Measurements from ENCODE around the gene DHRS9.

DNA sequence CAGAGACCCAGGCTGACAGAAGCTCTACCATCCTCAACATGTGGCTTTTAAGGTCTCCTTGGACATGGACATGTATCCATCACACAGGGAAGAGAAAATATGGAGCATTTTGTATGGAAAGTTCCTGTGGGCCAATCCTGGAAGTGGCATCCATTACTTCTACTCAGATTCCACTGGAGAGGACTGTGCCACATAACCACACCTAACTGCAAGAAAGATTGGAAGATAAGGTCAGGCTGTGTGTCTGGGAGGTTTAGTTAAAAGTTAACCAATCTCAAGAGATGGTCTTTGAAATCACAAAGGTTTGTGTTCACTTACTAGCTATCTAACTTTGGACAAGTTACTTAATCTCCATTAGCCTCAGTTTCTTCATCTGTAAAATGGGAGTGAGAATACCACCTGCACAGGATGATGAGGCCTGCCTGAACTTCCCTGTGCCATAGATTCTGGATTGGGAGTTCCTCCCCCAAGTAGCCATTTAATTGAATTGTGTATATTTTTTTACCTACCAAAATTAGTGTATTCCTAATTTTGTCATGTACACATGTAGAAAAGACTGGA, 34.3 kb upstream of the DHRS9 start:
- TF ChIP-seq, protein P1, sequence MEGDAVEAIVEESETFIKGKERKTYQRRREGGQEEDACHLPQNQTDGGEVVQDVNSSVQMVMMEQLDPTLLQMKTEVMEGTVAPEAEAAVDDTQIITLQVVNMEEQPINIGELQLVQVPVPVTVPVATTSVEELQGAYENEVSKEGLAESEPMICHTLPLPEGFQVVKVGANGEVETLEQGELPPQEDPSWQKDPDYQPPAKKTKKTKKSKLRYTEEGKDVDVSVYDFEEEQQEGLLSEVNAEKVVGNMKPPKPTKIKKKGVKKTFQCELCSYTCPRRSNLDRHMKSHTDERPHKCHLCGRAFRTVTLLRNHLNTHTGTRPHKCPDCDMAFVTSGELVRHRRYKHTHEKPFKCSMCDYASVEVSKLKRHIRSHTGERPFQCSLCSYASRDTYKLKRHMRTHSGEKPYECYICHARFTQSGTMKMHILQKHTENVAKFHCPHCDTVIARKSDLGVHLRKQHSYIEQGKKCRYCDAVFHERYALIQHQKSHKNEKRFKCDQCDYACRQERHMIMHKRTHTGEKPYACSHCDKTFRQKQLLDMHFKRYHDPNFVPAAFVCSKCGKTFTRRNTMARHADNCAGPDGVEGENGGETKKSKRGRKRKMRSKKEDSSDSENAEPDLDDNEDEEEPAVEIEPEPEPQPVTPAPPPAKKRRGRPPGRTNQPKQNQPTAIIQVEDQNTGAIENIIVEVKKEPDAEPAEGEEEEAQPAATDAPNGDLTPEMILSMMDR (conservative IDR thresholded peaks at IDR 0.05; ENCODE audit: low read length) = no peak
- TF ChIP-seq EZH2phosphoT487 (IDR thresholded peaks at IDR 0.05; ENCODE audit: borderline replicate concordance) = no peak
